Occipital lobe (tissue), 2 donors: ENCODE results near the gene FAT2. TPM values are rescaled to one million over a fixed set of nuclear protein-coding genes. Genes with fewer than 3 reads are reported as not detected.
"Not testable (repeated sequence)": the region's sequence is repeated elsewhere in the genome, so short reads cannot be mapped to it uniquely, and the experiment has no call there.

Experiments used
- DNase-seq: peaks from one replicate; lab custom pipeline; 2025; lab: John Stamatoyannopoulos, UW
- total RNA-seq: library from RNA; depleted of rRNA; stranded (reverse); fragments of >200 nt; gene quantifications from one replicate; pipeline ENCODE4 v1.2.3, GENCODE V29; 2014

The FAT2 gene
- total RNA-seq, 1 donor from 2014 or later = 0.31 TPM

DNA sequence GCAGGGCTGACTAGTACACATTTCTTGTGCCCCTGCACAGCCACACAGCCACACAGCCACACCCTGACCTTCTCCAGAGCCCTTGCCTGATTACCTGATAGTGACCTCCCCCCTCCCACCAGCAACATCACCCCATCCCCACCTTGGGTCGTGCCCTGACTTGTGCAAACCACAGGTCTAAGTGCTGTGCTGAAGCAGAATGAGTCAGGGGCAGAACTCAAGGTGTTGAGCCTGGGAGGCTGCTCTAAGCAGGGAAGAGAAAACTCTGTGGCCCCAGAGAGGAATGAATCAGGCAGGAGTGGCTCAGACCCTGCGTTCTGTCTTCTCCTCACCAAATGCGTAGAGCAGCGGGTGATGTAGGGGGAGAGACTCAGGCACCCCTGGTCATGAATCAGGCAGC, 24.3 kb upstream of the FAT2 start:
- no peak for DNase-seq

DNA sequence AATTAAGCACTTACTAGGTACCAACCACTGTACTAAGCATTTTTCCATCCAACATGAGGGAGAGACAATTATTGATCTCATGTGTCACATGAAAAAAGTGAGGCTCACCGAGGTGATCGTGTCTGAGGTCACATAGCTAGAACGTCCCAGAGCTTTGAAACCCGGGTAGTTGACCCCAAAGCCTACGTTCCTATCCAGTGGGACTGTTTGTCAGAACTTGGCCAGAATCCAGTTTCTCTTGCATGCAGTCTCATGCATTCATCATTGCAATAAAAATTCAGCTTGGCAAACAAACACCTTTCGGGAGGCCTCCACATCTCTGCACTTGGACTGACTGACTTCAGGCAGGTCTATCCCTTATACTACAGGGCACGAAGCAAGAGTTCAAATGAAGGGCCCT, 23.4 kb upstream of the FAT2 start:
- DNase-seq = no peak

DNA sequence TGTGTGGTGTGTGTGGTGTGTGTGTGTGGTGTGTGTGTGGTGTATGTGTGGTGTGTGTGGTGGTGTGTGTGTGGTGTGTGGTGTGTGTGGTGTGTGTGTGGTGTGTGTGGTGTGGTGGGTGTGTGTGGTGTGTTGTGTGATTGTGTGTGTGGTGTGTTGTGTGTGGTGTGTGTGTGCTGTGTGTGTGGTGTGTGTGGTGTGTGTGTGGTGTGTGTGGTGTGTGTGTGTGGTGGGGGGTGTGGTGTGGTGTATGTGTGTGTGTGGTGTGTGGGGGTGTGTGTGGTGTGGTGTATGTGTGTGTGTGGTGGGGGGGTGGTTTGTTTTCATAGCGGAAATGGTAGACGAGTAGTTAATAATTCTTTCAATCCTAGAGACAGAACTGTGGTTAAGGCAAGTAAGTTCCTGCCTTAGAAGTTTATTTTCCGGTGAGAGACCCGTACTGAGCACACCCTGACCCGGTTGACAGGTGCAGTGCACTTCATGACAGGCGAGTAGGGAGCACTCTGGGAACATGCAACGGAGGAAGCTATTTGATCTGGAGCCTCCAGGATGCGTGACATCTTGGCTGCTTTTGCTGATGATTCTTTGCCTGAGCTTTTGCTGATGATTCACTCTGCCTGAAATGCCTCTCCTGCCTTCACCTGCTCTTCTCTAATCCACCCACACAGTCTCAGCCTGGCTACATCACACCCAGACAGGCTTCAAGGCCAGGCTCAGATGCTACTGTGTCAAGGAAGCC, 21.7 kb upstream of the FAT2 start:
- DNase-seq = no peak

DNA sequence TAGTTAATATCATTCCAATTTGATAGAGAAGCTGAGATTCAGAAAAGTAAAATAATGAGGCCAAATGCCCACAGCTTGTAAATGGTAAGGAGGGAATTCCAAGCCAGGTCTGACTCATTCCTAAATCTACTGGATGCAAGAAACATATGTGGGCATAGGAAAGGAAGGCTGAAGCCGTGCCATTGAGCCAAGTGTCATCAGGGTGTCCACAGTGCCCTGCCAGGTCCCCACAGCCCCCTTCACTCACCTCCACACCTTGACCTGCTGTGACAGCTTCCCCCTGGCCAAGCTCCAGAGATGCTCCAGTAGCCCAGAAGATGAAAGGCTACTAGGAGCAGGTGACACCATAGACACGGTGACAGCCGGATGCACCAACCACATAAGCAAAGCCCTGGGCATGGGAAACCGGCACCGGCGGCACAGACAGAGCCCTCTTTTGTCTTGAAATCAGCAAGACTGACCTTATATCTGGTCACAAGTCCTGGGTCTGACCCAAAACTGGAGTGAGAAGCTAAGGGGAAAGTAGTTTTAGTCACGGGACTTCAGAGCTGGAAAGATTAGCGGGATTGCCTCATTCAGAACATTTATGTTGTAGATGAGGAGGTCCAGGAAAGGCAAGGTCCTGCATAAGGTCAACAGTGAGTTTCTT, 20.1 kb upstream of the FAT2 start:
- no peak for DNase-seq

DNA sequence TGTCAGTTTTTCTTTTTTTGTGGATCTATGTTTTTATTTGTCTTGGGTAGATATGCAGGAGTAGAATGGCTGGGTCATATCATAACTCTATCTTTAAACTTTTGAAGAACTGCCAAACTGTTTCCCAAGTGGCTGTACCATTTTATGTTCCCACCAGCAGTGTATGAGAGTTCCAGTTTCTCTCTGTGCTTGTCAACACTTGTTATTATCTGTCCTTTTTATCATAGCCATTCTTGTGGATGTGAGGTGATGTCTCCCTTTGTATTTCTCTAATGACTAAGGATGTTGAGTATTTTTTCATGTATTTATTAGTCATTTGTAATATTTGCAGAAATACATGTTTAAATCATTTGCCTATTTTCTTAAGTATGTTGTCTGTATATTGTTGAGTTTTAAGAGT, 17.4 kb upstream of the FAT2 start:
- DNase-seq = no peak

DNA sequence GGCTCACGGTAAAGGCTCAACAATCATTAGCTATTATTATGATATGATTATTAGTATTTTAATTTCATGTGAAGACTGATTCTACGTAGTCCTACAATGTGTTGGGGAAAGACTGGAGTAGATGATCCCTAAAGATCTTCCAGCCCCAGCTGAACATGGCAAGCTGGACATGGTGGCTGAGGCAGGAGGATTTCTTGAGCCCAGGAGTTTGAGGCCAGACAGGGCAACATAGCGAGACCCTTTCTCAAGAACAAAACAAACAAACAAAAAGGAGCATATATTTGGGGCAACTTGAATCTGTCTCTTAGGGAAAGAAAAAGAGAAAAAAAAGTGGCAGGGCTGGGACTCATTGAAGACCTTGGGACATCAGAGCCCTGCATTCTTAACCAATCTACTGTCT, 16.2 kb upstream of the FAT2 start:
- no peak for DNase-seq

DNA sequence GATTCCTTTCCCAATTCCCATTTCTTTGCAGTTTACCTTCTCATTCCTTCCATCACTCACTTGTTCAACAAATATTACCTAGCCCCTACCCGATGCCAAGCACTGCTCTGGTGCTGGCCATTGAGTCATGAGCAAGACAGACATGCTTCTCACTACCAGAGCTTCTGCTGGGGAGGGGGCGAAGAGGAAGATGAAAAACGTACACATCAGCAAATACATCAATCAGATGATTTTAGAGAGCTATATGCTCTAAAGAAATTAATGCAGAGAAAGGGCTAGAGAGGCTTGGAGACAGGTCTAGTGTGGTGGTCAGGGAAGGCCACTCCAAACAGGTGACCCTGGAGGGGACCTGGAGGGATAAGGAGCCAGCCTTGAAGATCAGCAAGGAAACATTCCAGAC, 14.4 kb upstream of the FAT2 start:
- DNase-seq = no peak

DNA sequence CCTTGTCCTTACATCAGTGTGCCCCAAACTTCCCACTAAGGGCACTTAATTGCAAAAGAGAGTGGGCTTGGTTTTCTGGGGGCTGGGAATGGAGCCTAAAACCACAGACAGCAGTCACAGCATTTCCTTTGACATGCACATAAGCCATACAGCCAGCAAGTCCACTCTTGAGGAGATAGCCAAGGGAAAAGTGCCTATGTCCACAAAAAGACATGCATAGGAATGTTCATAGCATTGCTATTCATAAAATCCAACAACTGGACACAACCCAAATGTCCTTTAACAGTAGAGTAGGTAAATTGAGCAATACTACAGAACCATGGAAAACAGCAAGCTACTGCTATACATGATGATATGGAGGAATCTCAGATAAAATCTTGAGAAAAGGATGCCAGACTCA, 11.7 kb upstream of the FAT2 start:
- no peak for DNase-seq

DNA sequence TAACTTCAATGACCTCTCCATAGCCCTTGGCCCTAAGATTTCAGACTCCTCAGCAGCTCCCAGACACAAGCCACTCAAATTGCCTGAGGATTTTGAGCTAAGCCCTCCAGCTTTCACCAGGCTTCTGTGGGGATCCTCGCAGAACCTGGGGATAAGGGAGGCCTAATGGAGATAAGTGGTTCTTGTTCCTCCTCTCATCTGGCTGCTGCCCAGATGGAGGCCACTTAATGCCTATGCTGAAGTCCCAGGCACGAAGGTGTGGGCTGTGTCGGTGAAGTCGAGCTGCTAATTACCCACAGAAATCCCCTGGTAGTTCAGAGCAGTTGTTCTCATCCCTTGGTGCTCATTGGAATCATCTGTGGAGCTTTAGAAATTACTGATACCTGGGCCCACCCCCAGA, 10.3 kb upstream of the FAT2 start:
- DNase-seq = no peak

DNA sequence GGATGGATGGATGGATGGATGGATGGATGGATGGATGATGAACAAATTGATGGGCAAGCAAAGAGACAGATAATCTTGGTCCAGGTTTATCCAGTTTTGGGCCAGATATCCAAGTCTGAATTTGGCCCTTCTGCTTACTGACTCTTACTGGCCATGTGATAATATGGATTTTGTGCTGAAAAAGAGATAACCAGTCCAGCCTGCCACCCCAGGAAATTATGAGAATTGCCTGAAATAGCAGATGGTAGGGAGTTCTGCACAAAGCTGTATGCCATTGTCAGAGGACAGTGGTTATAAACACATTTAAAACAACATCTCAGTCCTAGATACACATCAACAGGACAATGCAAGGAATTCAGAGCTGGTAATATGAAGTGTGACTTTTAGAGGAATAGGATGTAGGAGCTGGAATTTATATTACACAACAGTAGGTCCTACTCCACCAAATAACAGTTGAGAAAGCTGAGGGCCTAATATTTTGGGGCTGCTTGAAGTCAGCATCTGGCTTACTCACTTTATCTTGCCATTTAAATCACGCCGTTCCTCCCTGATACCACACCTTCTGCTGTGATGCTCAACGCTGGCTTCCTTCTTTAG, 9.0 kb upstream of the FAT2 start:
- DNase-seq = no peak

DNA sequence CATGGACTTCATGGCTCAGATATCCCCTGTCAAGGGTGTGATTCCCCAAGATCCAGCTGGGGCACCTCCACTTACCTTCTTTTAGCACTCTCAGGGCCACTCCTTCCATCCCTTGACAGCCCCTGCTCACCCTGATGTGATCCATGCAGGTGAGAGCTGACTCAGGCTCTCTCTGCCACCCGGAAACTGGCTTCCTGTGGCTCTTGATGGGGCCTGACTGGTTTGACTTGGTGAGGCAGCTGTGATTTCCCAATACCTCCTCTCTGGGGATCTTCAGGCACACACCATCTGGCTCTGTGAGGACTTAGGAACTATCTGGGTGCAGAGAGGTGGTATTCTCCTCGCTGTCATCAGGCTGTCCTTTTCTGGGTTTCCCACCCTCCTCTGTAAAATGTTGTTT, 7.9 kb upstream of the FAT2 start:
- no peak for DNase-seq

DNA sequence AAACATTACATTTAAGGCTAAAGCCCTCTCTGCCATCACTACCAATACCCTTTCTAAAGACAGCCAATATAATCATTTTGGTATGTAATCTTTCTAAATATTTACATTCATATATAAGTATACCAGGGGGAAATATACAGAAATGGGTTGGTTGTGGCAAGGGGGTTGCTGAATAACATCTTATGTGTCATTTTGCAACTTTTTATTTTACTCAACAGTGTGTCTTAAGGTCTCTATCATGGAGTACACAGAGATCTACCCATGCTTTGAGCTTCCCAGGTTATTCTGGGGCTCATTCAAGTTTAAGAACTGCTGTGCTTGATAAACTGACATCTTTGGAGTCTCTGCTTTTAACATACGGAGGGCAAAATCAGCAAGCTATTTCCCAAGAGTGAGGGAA, 7.4 kb upstream of the FAT2 start:
- no peak for DNase-seq

DNA sequence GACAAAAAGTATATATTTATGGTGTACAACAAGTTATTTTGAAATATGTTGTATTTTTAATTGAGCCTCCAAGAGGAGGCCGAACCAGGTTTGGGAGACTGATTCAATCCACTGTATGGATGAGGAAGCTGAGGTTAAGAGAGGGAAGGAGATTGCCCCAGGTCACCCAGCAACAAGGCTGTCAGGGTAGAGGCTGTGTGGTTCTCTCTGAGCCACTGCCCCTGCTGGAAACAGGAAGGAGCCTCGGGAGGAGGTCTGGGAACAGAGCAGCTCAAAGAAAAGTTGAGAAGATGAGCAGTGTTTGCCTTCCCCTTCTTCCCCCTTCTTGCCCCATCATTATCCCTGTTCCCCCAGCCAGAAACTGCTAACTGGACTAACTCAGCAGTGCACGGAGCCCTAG, 6.6 kb upstream of the FAT2 start:
- no peak for DNase-seq

DNA sequence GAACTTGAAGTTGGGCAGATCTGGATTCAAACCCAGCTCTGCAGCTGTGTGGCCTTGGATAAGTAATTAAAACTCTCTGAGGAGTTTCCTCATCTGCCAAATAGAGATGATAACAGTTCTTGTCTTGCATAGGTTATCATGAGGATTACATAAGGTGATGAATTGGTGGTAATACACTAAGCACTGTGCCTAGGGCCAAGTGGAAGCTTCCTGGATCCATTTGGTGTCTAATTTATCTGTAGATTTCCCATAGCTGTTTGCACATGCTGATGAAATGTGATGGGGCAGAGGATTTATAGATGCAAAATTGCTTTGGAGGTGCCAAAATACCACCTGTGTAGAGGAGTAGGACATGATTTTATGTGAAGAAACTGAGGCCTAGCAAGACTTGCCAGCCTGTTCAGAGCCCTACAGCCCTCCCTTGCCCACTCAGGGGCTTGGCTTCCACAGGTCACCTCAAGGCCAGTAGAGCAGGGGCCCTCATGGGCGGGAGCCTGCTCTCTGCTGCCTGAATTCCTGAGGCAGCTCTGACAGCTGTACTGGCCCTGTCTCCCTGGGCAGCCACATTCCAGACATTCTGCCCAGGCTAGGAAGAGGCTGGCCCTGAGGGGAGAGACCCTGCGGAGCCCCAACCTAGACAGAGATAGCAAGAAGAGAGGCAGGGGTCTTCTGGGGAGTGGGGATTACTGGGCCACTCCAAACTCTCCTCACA, 5.9 kb upstream of the FAT2 start:
- DNase-seq = no peak

DNA sequence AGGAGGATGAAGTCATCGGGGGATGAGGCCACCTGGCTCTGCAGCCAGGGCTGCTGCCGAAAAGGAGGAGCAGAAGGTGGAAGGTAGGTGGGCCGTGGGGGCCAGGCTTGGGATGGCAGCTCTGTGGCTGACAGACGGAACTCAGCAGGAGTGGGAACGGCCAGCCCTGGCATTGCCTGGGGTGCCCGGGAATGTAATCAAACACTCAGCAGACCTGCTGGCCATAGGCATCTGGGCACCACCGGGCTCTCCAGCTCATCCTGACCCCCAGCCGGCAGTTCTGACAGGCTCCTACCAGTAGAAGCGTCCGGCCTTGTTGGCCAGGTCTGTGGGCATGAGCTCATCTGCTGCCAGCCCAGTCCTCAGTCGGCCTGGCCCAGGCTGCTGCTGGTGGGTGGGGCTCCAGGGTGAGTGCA, 4.3 kb upstream of the FAT2 start:
- DNase-seq = no peak

DNA sequence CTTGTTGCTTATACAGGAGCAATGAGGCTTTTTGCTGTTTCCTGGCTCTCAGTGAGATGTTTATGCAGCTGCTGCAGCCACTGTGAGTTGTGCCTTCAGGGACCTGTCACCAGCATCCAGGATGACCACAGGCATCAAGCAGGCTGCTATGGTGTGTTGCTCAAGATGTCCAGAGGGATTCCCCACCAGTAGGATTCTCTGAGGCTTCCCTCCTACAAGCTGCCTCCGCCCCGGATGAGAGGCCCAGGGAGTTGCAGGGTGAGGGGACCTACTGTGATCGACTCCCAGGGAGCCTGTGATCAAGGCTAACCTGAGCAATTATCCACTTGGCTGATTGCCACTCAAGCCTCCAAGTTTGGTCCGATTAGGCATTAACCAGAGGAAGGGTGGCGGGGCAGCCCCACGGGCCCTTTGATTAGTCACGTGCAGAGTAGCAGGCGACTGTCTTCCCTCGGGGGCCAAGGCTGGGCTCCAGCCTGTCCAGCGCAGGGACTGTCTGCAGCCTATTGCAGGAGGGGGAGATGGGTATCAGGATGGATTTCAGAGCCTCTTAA, 1.8 kb upstream of the FAT2 start:
- no peak for DNase-seq

DNA sequence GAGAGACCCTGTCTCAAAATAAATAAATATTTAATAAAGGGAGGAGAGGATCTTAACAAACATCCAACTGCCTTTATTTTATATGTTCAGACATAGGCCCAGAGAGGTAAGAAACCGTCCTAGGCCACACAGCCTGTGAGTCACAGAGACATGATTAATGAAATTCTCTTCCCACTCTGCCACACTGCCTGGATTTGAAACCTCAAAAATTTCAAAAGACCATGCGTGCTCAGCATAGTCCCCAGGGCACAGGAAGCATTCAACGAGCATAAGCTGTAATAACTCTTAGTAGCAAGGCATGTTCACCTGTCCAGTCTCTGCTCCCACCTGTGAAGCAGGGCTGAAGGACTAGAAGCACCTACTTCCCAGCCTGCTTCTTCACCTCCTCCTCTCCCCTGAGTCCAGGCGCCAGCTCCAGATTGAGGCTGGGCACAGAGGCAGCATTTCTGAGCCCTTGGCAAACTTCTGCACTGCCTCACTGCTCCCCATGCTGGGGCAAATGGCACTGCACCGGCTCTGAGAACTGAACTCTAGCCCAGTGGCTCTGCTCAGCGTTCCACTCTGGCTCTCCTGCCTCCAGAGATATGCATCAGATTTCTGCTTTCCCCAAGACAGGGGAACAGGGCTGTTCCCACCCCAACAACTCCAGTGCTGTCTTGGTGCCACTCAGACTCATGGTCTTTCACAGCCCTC, 1.1 kb downstream of the FAT2 start:
- no peak for DNase-seq

DNA sequence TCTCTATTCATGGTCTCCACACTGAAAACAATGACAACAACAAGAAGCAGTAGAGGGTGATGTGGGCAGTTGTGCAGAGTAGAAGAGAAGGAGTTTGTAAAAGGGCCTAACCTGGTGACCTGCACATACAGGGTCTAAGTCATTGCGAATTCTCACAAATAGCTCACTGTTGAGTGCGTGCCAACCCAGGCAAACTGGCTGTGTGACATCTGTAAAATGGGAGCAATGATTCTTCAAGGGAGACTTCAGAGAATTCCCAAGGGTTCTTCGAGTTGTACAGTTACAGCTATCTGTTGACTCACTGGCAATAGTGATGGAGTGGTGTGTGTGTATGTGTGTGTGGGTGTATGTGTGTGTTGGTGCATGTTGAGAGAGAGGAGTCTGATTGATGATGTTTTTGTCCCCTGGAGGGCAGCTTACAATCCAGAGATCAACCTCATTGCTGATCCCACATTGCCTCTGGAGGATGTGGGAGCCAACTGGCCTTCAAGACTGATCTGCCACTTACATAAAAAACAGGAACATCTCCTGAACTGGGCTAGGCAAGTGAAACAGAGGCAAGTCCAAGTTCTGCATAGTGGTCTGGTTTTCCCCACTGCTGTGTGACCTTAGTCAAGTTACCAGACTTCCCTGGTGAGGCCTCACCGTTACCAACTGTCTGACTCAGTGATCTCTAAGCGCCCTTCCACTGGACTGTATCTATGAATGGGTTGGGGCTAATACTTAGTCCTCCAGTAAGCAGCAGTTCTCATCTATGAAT, 3.2 kb downstream of the FAT2 start:
- no peak for DNase-seq

DNA sequence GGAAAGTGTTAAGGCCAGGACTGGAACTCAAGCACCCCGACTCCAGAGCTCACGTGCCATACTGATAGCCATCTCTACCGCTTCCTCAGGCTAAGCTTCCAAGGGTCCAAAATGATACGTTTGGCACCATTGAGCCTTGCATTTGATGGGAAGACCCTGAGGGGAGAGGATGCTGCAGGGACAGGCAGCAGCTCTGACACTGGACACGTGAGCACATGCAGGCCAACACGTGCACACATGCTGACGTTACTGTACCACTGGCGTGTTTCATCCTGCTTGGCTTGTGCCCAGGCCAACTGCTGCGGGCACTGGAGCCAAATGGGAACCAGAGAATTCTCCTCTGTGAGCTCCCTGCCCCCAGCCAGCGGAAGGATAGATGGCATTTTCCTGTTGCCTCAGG, 5.2 kb downstream of the FAT2 start:
- DNase-seq = no peak

DNA sequence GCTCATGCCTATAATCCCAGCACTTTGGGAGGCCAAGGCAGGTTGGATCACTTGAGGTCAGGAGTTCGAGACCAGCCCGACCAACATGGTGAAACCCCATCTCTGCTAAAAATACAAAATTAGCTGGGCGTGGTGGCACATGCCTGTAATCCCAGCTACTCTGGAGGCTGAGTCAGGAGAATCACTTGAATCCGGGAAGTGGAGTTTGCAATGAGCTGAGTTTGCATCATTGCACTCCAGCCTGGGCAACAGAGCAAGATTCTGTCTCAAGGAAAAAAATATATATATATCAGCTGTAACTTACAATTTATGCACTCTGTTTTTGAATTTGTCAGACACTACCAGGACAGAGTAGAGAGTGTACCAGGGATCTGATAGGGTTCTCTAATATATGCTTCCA, 5.8 kb downstream of the FAT2 start:
- not testable (repeated sequence) for DNase-seq
